Peyer's patch (tissue), 4 donors: ENCODE results near the gene CEP120. TPM values are rescaled to one million over a fixed set of nuclear protein-coding genes. Genes with fewer than 3 reads are reported as not detected.
"Not testable (repeated sequence)": the region's sequence is repeated elsewhere in the genome, so short reads cannot be mapped to it uniquely, and the experiment has no call there.

ENCODE experiments used
- DNase-seq, 3 donors: peaks; one replicate each; pipeline ENCODE4 v3.0.0-alpha.2; 2017 to 2019
- H3K27ac ChIP-seq, 4 donors: fragments of 200-600 bp; sonication (generic); one replicate each; pipeline ENCODE4 v1.5.1; 2016 to 2019
- H3K27me3 ChIP-seq, 2 donors: fragments of 200-600 bp; sonication (generic); one replicate each; pipeline ENCODE4 v1.5.1; 2019
- H3K36me3 ChIP-seq, 3 donors: fragments of 200-600 bp; sonication (generic); one replicate each; pipeline ENCODE4 v1.5.1; 2016 to 2019
- H3K4me1 ChIP-seq, 4 donors: fragments of 200-600 bp; sonication (generic); one replicate each; pipeline ENCODE4 v1.5.1; 2016 to 2019
- H3K4me3 ChIP-seq, 4 donors: fragments of 200-600 bp; sonication (generic); 1 replicate in 3 of 4; 2 replicates in 1 of 4; pipeline ENCODE4 v1.5.1; 2016 to 2019; ENCODE audit warnings: mild to moderate bottlenecking in 1 of 4
- H3K9me3 ChIP-seq, 4 donors: fragments of 200-600 bp; sonication (generic); one replicate each; pipeline ENCODE4 v1.5.1; 2016 to 2019; ENCODE audit warnings: mild to moderate bottlenecking in 1 of 4
- CTCF ChIP-seq, 6 experiments: fragments of 450-650 bp in 4 of 6; fragments of 200-600 bp in 2 of 6; sonication (generic) in 1 of 6; IDR thresholded peaks; one replicate each; pipeline ENCODE4 v1.5.1; 2017 to 2019; ENCODE audit warnings: antibody characterized with exemption in 6 of 6, mild to moderate bottlenecking in 3 of 6, moderate library complexity in 1 of 6
- POLR2A ChIP-seq, 2 donors: fragments of 450-650 bp; IDR thresholded peaks; one replicate each; pipeline ENCODE4 v1.5.1; 2017; ENCODE audit warnings: antibody characterized with exemption in 2 of 2, mild to moderate bottlenecking in 2 of 2, moderate library complexity in 2 of 2
- total RNA-seq, 4 donors: library from RNA; depleted of rRNA; stranded (reverse); fragments of >200 nt; gene quantifications; one replicate each; pipeline ENCODE4 v1.1.0, GENCODE V29; 2016

The CEP120 gene
- total RNA-seq, 4 donors from 2014 or later, result 10.5 to 47.9 (median 24.2) TPM

GRCh38 chr5:123340928-123341327 lies 82.3 kb downstream of the CEP120 start:
- Histone ChIP-seq H3K27ac (no peak overlapping the region), H3K27me3 (no peaks in the 10 kb centered on the region), H3K9me3 (no peaks in the 10 kb centered on the region), H3K4me1 (no peaks in the 10 kb centered on the region), H3K4me3 (no peak overlapping the region), H3K36me3 (peaks cover 0 to 2% (median 0%) of the 10 kb centered on the region in 3 donors)
- DNase-seq, result no peak
- TF ChIP-seq CTCF (IDR thresholded peaks at IDR 0.05) (no peak), POLR2A (IDR thresholded peaks at IDR 0.05) (no peak)

- DNase-seq, H3K27ac ChIP-seq: not testable (repeated sequence)
Observed at GRCh38 chr5:123308377-123308776, 114.8 kb downstream of the CEP120 start.

GRCh38 chr5:123305751-123306150 lies 117.5 kb downstream of the CEP120 start:
- DNase-seq, result no peak
- no peak for TF ChIP-seq POLR2A (IDR thresholded peaks at IDR 0.05)
- TF ChIP-seq CTCF (IDR thresholded peaks at IDR 0.05), result no peak
- Histone ChIP-seq H3K27me3 (no peaks in the 10 kb centered on the region), H3K36me3 (no peaks in the 10 kb centered on the region), H3K27ac (no peak overlapping the region), H3K9me3 (no peaks in the 10 kb centered on the region), H3K4me1 (no peaks in the 10 kb centered on the region), H3K4me3 (no peak overlapping the region)

More at GRCh38 chr5:123308377-123308776, 114.8 kb downstream of the CEP120 start:
- not testable (repeated sequence) for H3K36me3 ChIP-seq, H3K9me3 ChIP-seq, H3K4me1 ChIP-seq, H3K4me3 ChIP-seq, H3K27me3 ChIP-seq

- Histone ChIP-seq H3K4me1 (no peaks in the 10 kb centered on the region), H3K27me3 (no peaks in the 10 kb centered on the region), H3K27ac (no peak overlapping the region), H3K4me3 (no peak overlapping the region), H3K36me3 (no peaks in the 10 kb centered on the region), H3K9me3 (no peaks in the 10 kb centered on the region)
- no peak for DNase-seq
- TF ChIP-seq CTCF (IDR thresholded peaks at IDR 0.05), result no peak
- no peak for TF ChIP-seq POLR2A (IDR thresholded peaks at IDR 0.05)
Observed at GRCh38 chr5:123304777-123305316, 118.4 kb downstream of the CEP120 start.

- H3K36me3 ChIP-seq, result no peaks in the 10 kb centered on the region
- TF ChIP-seq CTCF (IDR thresholded peaks at IDR 0.05), result no peak
- H3K27ac ChIP-seq, result no peak overlapping the region
- H3K9me3 ChIP-seq, result no peaks in the 10 kb centered on the region
- H3K4me1 ChIP-seq, result no peaks in the 10 kb centered on the region
- DNase-seq, result no peak
- no peak overlapping the region for H3K4me3 ChIP-seq
- no peaks in the 10 kb centered on the region for H3K27me3 ChIP-seq
Observed at GRCh38 chr5:123303802-123304201, 119.4 kb downstream of the CEP120 start.

- Histone ChIP-seq H3K9me3 (no peaks in the 10 kb centered on the region), H3K36me3 (no peaks in the 10 kb centered on the region), H3K4me1 (no peaks in the 10 kb centered on the region), H3K4me3 (no peak overlapping the region), H3K27ac (no peak overlapping the region), H3K27me3 (no peaks in the 10 kb centered on the region)
- no peak for TF ChIP-seq POLR2A (IDR thresholded peaks at IDR 0.05)
- no peak for TF ChIP-seq CTCF (IDR thresholded peaks at IDR 0.05)
- no peak for DNase-seq
Observed at GRCh38 chr5:123300266-123300665, 122.9 kb downstream of the CEP120 start.
